ENCODE data around the gene ARSG. TPM values are rescaled to one million over a fixed set of nuclear protein-coding genes. Genes with fewer than 3 reads are reported as not detected.

ARSG gene
- total RNA-seq, 6 experiments from 2014 or later, result 4.0 to 7.0 (median 5.0) TPM

GRCh38 chr17:68324654-68325336 is 33.5 kb downstream of the ARSG start:
- TF ChIP-seq CTCF (IDR thresholded peaks at IDR 0.05), result no peak
- Mint-ChIP-seq H3K27me3 (ENCODE audit: insufficient read depth) (peaks cover 17% of the 10 kb centered on the region), H3K4me1 (ENCODE audit: low read depth) (peaks cover 4% of the 10 kb centered on the region; the same call in 1 of the 2 replicates), H3K27ac (no peak overlapping the region), H3K4me3 (no peak overlapping the region), H3K36me3 (ENCODE audit: low read depth) (no peaks in the 10 kb centered on the region), H3K9me3 (no peaks in the 10 kb centered on the region)
- DNase-seq, result no peak

- Mint-ChIP-seq H3K27ac (no peak overlapping the region), H3K9me3 (peaks cover 9% of the 10 kb centered on the region), H3K4me1 (ENCODE audit: low read depth) (peaks cover 4% of the 10 kb centered on the region; the same call in 1 of the 2 replicates), H3K4me3 (no peak overlapping the region), H3K36me3 (ENCODE audit: low read depth) (peaks cover 5% of the 10 kb centered on the region; the same call in 1 of the 2 replicates), H3K27me3 (ENCODE audit: insufficient read depth) (peaks cover 14% of the 10 kb centered on the region)
- DNase-seq, result no peak
- no peak for TF ChIP-seq CTCF (IDR thresholded peaks at IDR 0.05)
Measured at GRCh38 chr17:68325961-68326360, 34.7 kb downstream of the ARSG start.

- Mint-ChIP-seq H3K27ac (no peak overlapping the region), H3K4me1 (ENCODE audit: low read depth) (peaks cover 4% of the 10 kb centered on the region; the same call in 1 of the 2 replicates), H3K9me3 (peaks cover 16% of the 10 kb centered on the region), H3K36me3 (ENCODE audit: low read depth) (peaks cover 5% of the 10 kb centered on the region; the same call in 1 of the 2 replicates), H3K27me3 (ENCODE audit: insufficient read depth) (peaks cover 13% of the 10 kb centered on the region), H3K4me3 (no peak overlapping the region)
- no peak for DNase-seq
- TF ChIP-seq CTCF (IDR thresholded peaks at IDR 0.05), result no peak
Measured at GRCh38 chr17:68326681-68327080, 35.4 kb downstream of the ARSG start.

GRCh38 chr17:68327823-68328557 is 36.7 kb downstream of the ARSG start:
- Mint-ChIP-seq H3K27me3 (ENCODE audit: insufficient read depth) (peaks cover 13% of the 10 kb centered on the region), H3K9me3 (peaks cover 27% of the 10 kb centered on the region), H3K4me1 (ENCODE audit: low read depth) (peaks cover 4% of the 10 kb centered on the region; the same call in 1 of the 2 replicates), H3K36me3 (ENCODE audit: low read depth) (peaks cover 5% of the 10 kb centered on the region; the same call in 1 of the 2 replicates), H3K27ac (no peak overlapping the region), H3K4me3 (no peak overlapping the region)
- no peak for DNase-seq
- no peak for TF ChIP-seq CTCF (IDR thresholded peaks at IDR 0.05)

- peaks cover 4% of the 10 kb centered on the region; the same call in 1 of the 2 replicates for H3K4me1 Mint-ChIP-seq (ENCODE audit: low read depth)
- H3K9me3 Mint-ChIP-seq, result peaks cover 29% of the 10 kb centered on the region
- H3K27ac Mint-ChIP-seq, result no peak overlapping the region
- H3K36me3 Mint-ChIP-seq (ENCODE audit: low read depth), result peaks cover 5% of the 10 kb centered on the region; the same call in 1 of the 2 replicates
- H3K27me3 Mint-ChIP-seq (ENCODE audit: insufficient read depth), result peaks cover 13% of the 10 kb centered on the region
- TF ChIP-seq CTCF (IDR thresholded peaks at IDR 0.05), result no peak
- H3K4me3 Mint-ChIP-seq, result no peak overlapping the region
- no peak for DNase-seq
Measured at GRCh38 chr17:68328676-68329075, 37.4 kb downstream of the ARSG start.

Measured in HFFc6 (cell line).